Measurements from ENCODE around the gene APOBEC3G. TPM values are rescaled to one million over a fixed set of nuclear protein-coding genes. Genes with fewer than 3 reads are reported as not detected.

Gene APOBEC3G
- total and polyA plus RNA-seq, 12 donors, result 1.9 to 17.7 (median 3.1) TPM

Other genes with a start within 250 kb of the APOBEC3G start
- gene NPTXR, start 233.2 kb upstream of the APOBEC3G start, total RNA-seq, result 10 to 100 TPM; 14.7 to 32.9 (median 24.0) TPM
- gene NPTXR, start 233.2 kb upstream of the APOBEC3G start, polyA plus RNA-seq, result 1 to 10 TPM; 8.6 to 9.2 TPM
- gene CBX6, start 205.1 kb upstream of the APOBEC3G start, total RNA-seq, result 10 to 100 TPM; 28.2 to 49.1 (median 37.3) TPM
- gene CBX6, start 205.1 kb upstream of the APOBEC3G start, polyA plus RNA-seq, result 10 to 100 TPM; 17.4 to 23.9 TPM
- 1 to 10 TPM in 5 of 10 donors, under 1 TPM in 4, not detected in 1; 0.20 to 5.6 (median 1.0) TPM for gene APOBEC3A, start 119.7 kb upstream of the APOBEC3G start, total RNA-seq
- gene APOBEC3A, start 119.7 kb upstream of the APOBEC3G start, polyA plus RNA-seq, result under 1 TPM in 1 of 2 donors, not detected in 1; 0.22 TPM
- gene APOBEC3B, start 94.9 kb upstream of the APOBEC3G start, total RNA-seq, result 1 to 10 TPM in 7 of 10 donors, under 1 TPM in 3; 0.55 to 6.4 (median 1.3) TPM
- gene APOBEC3B, start 94.9 kb upstream of the APOBEC3G start, polyA plus RNA-seq, result under 1 TPM; 0.29 to 0.77 TPM
- 10 to 100 TPM; 23.2 to 43.3 (median 25.7) TPM for gene APOBEC3C, start 63.0 kb upstream of the APOBEC3G start, total RNA-seq
- gene APOBEC3C, start 63.0 kb upstream of the APOBEC3G start, polyA plus RNA-seq, result 10 to 100 TPM in 1 of 2 donors, 1 to 10 TPM in 1; 9.8 to 17.2 TPM
- 1 to 10 TPM in 6 of 10 donors, under 1 TPM in 4; 0.55 to 2.7 (median 1.1) TPM for gene APOBEC3D, start 56.1 kb upstream of the APOBEC3G start, total RNA-seq
- 1 to 10 TPM in 1 of 2 donors, under 1 TPM in 1; 0.52 to 2.1 TPM for gene APOBEC3D, start 56.1 kb upstream of the APOBEC3G start, polyA plus RNA-seq
- 10 to 100 TPM in 1 of 10 donors, 1 to 10 TPM in 9; 2.9 to 10.2 (median 5.1) TPM for gene APOBEC3F, start 36.4 kb upstream of the APOBEC3G start, total RNA-seq
- gene APOBEC3F, start 36.4 kb upstream of the APOBEC3G start, polyA plus RNA-seq, result 10 to 100 TPM in 1 of 2 donors, 1 to 10 TPM in 1; 1.3 to 11.6 TPM
- gene APOBEC3H, start 20.0 kb downstream of the APOBEC3G start, total RNA-seq, result 1 to 10 TPM in 1 of 10 donors, under 1 TPM in 1, not detected in 8; 0.41 to 1.9 TPM
- under 1 TPM; 0.06 to 0.80 TPM for gene APOBEC3H, start 20.0 kb downstream of the APOBEC3G start, polyA plus RNA-seq
- 10 to 100 TPM; 48.8 to 85.8 (median 76.3) TPM for gene CBX7, start 75.4 kb downstream of the APOBEC3G start, total RNA-seq
- 10 to 100 TPM; 34.5 to 36.3 TPM for gene CBX7, start 75.4 kb downstream of the APOBEC3G start, polyA plus RNA-seq
- 10 to 100 TPM in 9 of 10 donors, 1 to 10 TPM in 1; 9.9 to 45.6 (median 18.5) TPM for gene PDGFB, start 167.7 kb downstream of the APOBEC3G start, total RNA-seq
- 10 to 100 TPM; 14.5 to 19.1 TPM for gene PDGFB, start 167.7 kb downstream of the APOBEC3G start, polyA plus RNA-seq
- gene RPL3, start 242.3 kb downstream of the APOBEC3G start, total RNA-seq, result 100 to 1,000 TPM; 215 to 604 (median 286) TPM
- 1,000 to 10,000 TPM in 1 of 2 donors, 100 to 1,000 TPM in 1; 472 to 1,621 TPM for gene RPL3, start 242.3 kb downstream of the APOBEC3G start, polyA plus RNA-seq